ENCODE data around the gene OR2AE1.

DNA sequence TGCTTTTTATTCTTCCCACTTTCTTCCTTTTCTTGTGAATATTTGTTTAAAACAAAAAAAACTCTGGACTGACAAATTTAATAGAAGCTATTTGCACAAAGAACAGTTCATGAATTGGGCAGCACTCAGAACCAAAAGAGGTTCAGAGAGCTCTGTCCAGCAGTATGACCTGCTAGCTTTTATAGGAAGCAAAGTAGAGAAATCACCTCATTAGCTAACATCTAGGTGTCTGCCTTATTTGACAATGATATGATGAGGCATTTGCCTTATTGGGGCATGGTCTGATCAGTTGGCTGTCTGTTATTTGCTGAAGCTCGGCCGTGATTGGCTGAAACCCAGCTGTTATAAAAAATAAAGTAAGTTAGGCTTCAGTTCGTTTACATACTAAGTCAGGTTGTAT is 43.3 kb upstream of the OR2AE1 start:
- TF ChIP-seq, protein P1, sequence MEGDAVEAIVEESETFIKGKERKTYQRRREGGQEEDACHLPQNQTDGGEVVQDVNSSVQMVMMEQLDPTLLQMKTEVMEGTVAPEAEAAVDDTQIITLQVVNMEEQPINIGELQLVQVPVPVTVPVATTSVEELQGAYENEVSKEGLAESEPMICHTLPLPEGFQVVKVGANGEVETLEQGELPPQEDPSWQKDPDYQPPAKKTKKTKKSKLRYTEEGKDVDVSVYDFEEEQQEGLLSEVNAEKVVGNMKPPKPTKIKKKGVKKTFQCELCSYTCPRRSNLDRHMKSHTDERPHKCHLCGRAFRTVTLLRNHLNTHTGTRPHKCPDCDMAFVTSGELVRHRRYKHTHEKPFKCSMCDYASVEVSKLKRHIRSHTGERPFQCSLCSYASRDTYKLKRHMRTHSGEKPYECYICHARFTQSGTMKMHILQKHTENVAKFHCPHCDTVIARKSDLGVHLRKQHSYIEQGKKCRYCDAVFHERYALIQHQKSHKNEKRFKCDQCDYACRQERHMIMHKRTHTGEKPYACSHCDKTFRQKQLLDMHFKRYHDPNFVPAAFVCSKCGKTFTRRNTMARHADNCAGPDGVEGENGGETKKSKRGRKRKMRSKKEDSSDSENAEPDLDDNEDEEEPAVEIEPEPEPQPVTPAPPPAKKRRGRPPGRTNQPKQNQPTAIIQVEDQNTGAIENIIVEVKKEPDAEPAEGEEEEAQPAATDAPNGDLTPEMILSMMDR (conservative IDR thresholded peaks at IDR 0.05), result no peak
- no peak for TF ChIP-seq ZFX (IDR thresholded peaks at IDR 0.05)

Measured in C4-2B (cell line).